Vagina (tissue), 2 donors: Measurements from ENCODE around the gene GLOD4.

Experiments used
- CTCF ChIP-seq, 3 experiments: fragments of 450-650 bp in 2 of 3; fragments of 200-600 bp in 1 of 3; sonication (generic) in 1 of 3; IDR thresholded peaks; one replicate each; pipeline ENCODE4 v1.5.1; 2017 to 2019; ENCODE audit warnings: antibody characterized with exemption in 3 of 3, mild to moderate bottlenecking in 2 of 3, moderate library complexity in 2 of 3
- POLR2A ChIP-seq, 2 donors: fragments of 450-650 bp; IDR thresholded peaks; one replicate each; pipeline ENCODE4 v1.6.1; 2017; ENCODE audit warnings: antibody characterized with exemption in 2 of 2, mild to moderate bottlenecking in 2 of 2, moderate library complexity in 2 of 2

GRCh38 chr17:804541-805435 is 22.7 kb upstream of the GLOD4 start:
- TF ChIP-seq CTCF (IDR thresholded peaks at IDR 0.05) = no peak
- TF ChIP-seq POLR2A (IDR thresholded peaks at IDR 0.05) = no peak
